Neutrophil (primary cell): ENCODE measurements around the gene CFL1.

Experiments used
- H3K27ac ChIP-seq: fragments of 200-600 bp; sonication (generic); 2 replicates; pipeline ENCODE4 v1.5.1; 2016; ENCODE audit warnings: mild to moderate bottlenecking, moderate library complexity
- H3K27me3 ChIP-seq: fragments of 200-600 bp; sonication (generic); 2 replicates; pipeline ENCODE4 v1.6.0; 2016; ENCODE audit warnings: mild to moderate bottlenecking
- H3K36me3 ChIP-seq: fragments of 200-600 bp; sonication (generic); 2 replicates; pipeline ENCODE4 v1.5.1; 2017
- H3K4me1 ChIP-seq, 2 experiments: fragments of 200-600 bp in 1 of 2; sonication (generic) in 1 of 2; 1 replicate in 1 of 2; 2 replicates in 1 of 2; pipeline versions ENCODE4 v1.5.1 to v1.6.1; 2013 to 2016; ENCODE audit warnings: low read depth in 1 of 2, low read length in 1 of 2, mild to moderate bottlenecking in 1 of 2, moderate library complexity in 1 of 2; ENCODE audit not compliant: control insufficient read depth in 1 of 2, insufficient read depth in 1 of 2
- H3K4me3 ChIP-seq, 2 experiments: fragments of 200-600 bp in 1 of 2; sonication (generic) in 1 of 2; 1 replicate in 1 of 2; 2 replicates in 1 of 2; pipeline ENCODE4 v1.5.1; 2013 to 2016; ENCODE audit warnings: low read depth in 1 of 2, low read length in 1 of 2, mild to moderate bottlenecking in 1 of 2, moderate library complexity in 1 of 2
- H3K9me3 ChIP-seq: fragments of 200-600 bp; sonication (generic); 2 replicates; pipeline ENCODE4 v1.5.1; 2016
- CTCF ChIP-seq: fragments of 200-600 bp; sonication (generic); IDR thresholded peaks from 2 replicates; pipeline ENCODE4 v1.5.1; 2016; ENCODE audit warnings: antibody characterized with exemption

Gene CFL1

GRCh38 chr11:65814131-65814985 lies 43.6 kb downstream of the CFL1 start:
- H3K27ac ChIP-seq, result peak overlapping the region; percentile 9
- no peak overlapping the region for H3K4me3 ChIP-seq
- H3K36me3 ChIP-seq, result no peaks in the 10 kb centered on the region
- TF ChIP-seq CTCF, result no peak
- peaks cover 52 to 66% of the 10 kb centered on the region in 2 experiments for H3K4me1 ChIP-seq
- H3K9me3 ChIP-seq, result no peaks in the 10 kb centered on the region
- H3K27me3 ChIP-seq, result no peaks in the 10 kb centered on the region

- Histone ChIP-seq H3K27ac (peak overlapping the region; percentile 80), H3K9me3 (no peaks in the 10 kb centered on the region), H3K36me3 (no peaks in the 10 kb centered on the region), H3K27me3 (peaks cover 14% of the 10 kb centered on the region), H3K4me1 (peaks cover 42 to 50% of the 10 kb centered on the region in 2 experiments), H3K4me3 (peak overlapping the region in 1 of 2 experiments; percentile 1)
- no peak for TF ChIP-seq CTCF
Measured at GRCh38 chr11:65811764-65812475, 46.1 kb downstream of the CFL1 start.

- TF ChIP-seq CTCF, result no peak
- Histone ChIP-seq H3K27me3 (peaks cover 15% of the 10 kb centered on the region), H3K4me1 (peaks cover 36 to 40% of the 10 kb centered on the region in 2 experiments), H3K9me3 (no peaks in the 10 kb centered on the region), H3K27ac (no peak overlapping the region), H3K36me3 (no peaks in the 10 kb centered on the region), H3K4me3 (no peak overlapping the region)
Measured at GRCh38 chr11:65810046-65810868, 47.7 kb downstream of the CFL1 start.

- H3K9me3 ChIP-seq, result no peaks in the 10 kb centered on the region
- no peak overlapping the region for H3K27ac ChIP-seq
- no peaks in the 10 kb centered on the region for H3K36me3 ChIP-seq
- TF ChIP-seq CTCF, result no peak
- no peak overlapping the region for H3K4me3 ChIP-seq
- peaks cover 35 to 39% of the 10 kb centered on the region in 2 experiments for H3K4me1 ChIP-seq
- peaks cover 20% of the 10 kb centered on the region for H3K27me3 ChIP-seq
Measured at GRCh38 chr11:65809496-65809895, 48.5 kb downstream of the CFL1 start.

GRCh38 chr11:65808744-65809341 lies 49.1 kb downstream of the CFL1 start:
- TF ChIP-seq CTCF, result no peak
- Histone ChIP-seq H3K36me3 (no peaks in the 10 kb centered on the region), H3K4me3 (no peak overlapping the region), H3K4me1 (peaks cover 29 to 33% of the 10 kb centered on the region in 2 experiments), H3K27me3 (peaks cover 26% of the 10 kb centered on the region), H3K9me3 (no peaks in the 10 kb centered on the region), H3K27ac (no peak overlapping the region)
